HG03280 (cell line): ENCODE data around the gene ADCK2.
"Not testable (repeated sequence)": the region's sequence is repeated elsewhere in the genome, so short reads cannot be mapped to it uniquely, and the experiment has no call there.

Experiments used
- ATAC-seq: cut with Tn5 transposase; IDR thresholded peaks from one replicate; pipeline ENCODE4 v1.9.1; 2021; ENCODE audit warnings: mild to moderate bottlenecking, moderate library complexity; ENCODE audit not compliant: unreplicated experiment

The ADCK2 gene

GRCh38 chr7:140734729-140735128, 62.0 kb downstream of the ADCK2 start:
- no peak for ATAC-seq

GRCh38 chr7:140738280-140738679, 65.5 kb downstream of the ADCK2 start:
- ATAC-seq = no peak

- not testable (repeated sequence) for ATAC-seq
Observed at GRCh38 chr7:140743255-140743654, 70.5 kb downstream of the ADCK2 start.

- no peak for ATAC-seq
Observed at GRCh38 chr7:140744005-140744404, 71.3 kb downstream of the ADCK2 start.
